ENCODE measurements around the gene GALNT18.

GALNT18 gene

DNA sequence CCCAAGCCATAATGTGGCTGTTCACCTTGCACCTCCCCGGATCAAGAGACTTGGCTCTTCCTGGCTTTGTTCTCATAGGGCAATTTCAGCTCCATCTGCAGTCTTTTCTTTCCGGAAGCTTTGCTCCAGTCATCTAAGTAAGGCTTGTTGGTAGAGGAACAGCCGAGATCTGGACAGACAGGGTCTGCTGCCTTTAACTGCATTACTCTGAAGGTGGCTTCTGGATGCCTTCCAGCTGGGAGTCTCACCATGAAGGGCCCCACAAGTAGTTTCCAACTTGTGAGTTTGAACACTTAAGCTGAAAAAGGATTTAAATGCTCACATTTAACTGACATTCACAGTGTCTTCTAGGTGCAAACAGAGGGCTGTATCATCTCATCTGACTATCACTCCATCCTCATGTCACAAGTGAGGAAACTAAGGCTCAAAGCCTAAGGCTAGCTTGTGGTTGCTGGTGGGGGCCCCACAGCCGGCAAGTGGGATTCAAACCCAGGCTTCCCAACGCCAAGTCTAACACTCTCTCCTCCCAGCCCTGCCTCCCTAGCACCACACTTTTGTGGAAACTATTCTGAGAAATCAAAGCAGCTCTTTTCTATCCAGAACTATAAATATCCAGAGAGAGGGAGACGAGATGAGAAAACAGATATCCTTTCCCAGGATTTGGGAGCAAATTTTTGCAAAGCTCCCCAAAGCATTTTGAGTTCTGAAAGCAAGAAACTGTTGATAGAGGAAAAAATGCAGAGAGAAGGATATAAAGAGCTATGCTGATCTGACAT is 58.4 kb downstream of the GALNT18 start:
- DNase-seq, result no peak

DNA sequence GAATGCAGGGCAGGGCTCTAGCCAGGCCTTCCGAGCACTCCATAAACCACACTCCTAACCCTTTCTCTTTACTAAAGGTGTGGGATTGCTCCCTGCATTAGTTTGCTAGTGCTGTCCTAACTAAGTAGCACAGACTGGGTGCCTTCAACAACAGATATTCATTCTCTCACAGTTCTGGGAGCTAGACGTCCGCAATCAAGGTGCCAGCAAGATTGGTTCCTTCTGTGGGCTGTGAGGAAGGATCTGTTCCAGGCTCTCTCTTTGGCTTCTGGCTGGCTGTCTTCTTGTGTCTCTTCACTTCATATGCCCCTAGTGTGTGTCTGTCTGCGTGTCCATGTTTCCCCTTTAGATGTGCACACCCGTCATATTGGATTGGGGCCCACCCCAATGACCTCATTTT is 59.8 kb downstream of the GALNT18 start:
- DNase-seq, result no peak

DNA sequence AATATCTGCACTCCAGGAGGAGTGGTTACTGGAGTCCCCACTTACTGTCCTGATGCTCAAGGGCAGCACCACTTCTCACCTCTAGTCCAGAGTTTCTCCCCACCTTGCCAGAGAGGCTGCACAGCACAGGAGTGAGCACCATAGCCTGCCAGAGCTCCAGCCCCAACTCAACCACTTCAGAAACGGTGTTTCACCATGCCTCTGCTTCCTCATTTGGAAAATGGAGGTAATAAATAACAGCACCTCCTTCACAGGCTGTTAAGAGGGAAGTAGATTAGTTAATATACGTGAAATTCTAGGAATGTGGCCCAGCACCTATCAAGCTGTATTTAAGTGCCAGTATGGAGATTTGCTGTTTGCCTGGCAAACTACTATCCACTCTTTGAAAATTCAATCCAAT is 63.0 kb downstream of the GALNT18 start:
- DNase-seq, result no peak

DNA sequence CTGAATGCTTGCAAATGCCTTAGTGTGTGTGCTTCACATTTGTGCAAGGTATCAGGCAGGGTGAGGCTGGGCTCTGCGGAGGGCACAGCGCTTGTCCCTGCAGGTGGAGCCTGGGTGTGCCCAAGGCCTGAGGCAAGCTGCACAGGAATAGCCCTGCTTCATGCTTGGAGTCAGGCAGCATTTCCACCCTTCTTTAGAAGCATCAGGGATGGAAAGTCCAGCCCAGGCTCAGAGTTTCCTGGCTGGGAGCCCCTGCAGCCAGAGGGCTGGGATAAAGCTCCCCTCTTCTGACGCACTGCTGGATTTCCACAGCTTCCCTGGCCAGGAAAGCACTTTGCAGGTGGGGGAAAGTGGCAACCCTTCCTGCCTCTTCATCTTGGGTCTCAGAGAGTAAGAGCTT is 63.4 kb downstream of the GALNT18 start:
- no peak for DNase-seq

DNA sequence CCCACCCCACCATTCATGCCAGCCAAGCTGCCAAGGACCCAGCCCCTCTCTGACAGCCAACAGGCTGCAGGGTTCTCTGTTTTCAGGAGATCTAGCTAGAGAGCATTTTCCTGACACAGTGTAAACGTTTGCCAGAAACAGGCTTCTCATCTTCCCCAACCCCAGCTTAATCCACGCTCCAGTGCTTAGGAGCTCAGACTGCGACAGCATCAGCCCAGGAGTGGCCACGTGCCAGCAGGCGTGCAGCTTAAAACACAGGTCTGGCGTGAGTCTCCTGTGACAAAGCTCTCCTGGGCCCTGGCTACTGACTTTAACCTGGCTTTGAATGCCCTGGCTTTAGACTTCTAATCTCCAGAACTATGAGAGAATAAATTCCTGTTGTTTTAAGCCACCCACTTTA is 66.6 kb downstream of the GALNT18 start:
- DNase-seq, result no peak

DNA sequence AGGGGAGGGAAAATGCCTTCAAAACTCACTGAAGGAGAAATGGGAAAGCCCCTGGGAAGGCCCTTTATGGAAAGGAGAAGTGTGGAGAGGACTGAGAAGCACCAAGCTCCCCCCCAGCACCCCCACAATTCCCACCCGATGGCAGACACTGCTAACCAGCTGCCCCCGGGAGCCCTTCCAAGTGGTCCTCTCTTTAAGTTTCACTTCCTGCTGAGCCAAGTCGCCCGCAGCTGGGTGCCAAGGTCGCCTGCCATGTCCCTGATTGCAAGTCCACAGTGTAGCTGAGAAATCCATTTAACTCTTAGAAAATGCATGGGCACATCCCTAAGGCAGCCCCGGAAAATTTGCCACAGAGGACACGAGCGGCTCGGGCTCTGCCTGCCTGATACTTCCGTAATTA is 68.2 kb downstream of the GALNT18 start:
- no peak for DNase-seq

DNA sequence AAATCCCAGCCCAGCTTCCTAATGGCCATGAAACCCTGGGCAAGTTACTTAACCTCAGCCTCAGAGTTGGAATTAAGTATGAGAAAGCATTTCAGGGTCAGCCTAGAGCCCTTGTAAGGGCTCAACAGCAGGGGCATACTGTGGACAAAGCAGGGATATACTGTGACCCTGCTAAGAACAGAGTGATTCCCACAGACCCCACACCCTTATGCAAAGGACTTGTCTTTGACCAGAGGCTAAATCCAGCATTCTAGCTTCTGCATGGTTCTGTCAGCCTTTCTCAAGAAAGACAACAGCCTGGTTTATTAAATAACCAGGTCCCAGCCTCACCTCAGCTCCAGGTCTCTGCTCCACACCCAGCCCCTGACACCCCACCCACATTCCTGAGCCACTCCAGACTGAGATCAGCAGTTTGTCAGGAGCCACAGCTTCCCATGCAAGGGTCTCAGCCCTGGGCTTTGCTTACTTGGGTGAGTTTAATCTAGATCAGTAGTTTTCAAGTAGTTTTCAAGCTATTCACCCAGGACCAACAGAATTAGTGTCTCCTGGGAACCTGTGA is 69.2 kb downstream of the GALNT18 start:
- DNase-seq, result no peak

DNA sequence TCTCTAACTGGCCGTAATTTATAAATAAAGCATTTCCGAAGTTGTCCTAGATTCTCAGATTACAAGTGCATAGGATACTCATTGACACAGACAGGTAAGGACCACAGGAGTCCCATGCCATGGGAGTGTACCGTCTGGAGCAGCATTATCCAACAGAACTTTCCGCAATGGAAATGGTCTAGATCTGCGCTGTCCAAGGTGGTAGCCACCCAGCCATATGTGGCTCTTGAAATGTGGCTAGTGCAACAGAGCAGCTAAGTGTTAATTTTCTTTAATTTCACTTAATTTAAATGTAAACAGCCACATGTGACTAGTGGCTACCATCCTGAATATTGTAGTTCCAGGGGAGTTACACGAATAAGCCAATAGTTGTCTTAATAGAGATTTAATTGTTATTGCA is 71.3 kb downstream of the GALNT18 start:
- no peak for DNase-seq

DNA sequence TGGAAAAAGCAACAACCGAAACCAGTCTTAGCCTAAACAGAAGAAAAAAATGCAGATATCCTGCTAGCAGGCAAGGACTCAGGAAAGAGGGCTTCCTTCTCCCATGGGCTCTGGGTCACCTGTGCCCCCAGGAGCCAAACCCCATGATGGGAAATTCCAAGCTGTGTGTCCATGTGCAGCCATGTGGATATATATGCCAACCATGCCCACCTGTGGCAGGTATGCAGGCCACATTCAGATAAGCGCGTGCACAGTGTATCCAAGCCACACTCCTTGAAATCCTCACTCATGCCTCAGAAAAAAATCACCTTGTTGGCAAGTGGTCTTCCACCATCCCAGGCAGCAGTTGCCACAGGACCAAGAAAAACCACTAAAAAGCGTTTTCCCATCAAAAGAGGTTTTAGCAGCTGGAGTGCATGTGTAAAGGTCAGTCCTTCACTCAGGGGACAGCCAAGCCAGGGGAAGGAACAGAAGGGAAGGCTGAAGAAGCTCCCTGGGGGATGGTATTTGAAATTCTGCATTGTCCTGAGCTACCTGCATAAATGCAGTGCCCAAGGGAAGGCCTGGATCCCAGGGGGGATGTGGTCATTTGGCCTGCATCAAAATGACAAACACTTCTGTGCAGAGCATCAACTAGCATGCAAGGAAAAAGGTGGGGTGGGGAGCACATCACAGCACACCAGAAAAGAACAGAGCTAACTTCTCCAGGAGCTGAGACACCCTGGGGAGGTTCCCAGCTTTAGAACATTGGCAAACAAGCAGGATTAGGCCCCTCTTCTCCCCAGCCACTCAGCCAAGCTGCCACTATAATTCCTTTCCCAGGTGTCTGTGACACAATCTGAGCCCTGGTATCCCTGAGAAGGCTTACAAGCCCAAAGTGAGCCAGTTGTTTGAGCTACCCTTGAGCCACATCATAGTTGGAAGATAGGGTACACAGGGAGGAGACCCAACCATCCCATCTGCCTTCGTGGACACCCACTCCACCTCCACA is 76.2 kb downstream of the GALNT18 start:
- DNase-seq, result no peak

DNA sequence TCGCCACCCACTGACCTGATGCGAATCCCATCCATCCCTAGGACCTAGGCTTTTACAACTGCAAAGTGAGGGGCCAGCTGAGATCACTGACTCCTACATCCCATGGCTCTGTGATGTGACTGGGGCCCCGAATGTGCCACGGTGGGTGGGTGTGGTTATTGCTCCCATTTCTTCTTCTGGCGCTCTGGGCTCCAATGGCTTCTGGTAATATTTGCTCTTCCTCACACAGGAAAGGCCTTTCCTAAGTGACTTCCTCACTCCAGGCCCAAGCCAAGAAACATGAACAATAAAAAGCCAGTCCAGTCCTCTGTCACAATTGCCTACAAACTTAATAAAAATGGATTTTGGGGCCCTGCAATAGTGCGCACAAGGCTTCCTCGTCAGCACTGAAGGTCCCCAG is 78.1 kb downstream of the GALNT18 start:
- DNase-seq, result no peak

DNA sequence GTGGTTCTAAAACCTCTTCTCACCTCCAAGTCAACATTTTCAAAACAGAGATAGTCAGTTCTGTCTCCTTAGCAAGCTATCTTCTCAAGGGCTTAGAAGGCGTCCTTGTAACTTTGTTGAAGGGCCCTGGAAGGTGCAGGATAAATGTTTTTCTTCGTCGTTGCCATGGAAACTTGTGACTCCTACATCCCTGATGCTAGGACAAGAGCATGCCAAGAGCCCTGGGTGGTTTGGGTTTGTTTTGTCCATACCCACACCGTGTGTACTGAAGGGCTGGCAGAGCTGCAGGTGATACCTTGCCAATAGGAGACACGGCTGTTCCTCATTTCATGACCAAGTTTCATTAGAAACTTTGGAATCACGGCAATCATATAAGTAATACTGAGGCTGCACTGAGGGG is 81.6 kb downstream of the GALNT18 start:
- no peak for DNase-seq

DNA sequence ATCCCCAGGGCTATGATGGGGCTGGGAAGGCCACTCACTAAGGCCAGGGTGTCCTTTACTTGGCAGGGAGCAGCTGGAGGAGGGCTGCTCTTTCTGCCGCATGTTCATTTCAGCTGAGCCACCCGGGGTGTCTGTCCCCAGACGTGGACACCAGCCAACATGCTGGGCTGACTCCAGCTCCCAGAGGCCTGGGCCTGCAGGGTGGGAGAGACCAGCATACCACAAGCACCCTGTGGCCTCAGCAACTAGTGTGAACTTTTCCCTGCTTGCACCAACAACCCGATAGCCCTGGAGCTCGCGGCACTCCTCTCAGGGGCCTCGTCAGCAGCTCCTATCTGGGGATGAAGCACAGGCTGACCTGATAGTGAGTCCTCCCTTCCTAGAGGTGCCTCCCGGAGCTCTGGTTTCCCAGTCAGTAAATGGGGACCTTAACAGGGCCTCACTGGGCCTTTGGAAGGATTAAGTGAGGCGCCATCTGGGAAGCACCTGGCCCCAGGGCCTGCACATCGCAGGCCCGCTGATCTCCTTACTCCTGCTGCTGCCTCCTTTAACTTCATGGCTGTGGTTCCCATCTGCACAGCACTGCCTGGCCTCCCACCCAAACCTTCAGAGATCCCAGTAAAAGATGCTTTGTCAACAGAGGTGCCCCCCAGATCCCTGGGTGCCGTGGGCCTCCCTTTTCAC is 83.4 kb downstream of the GALNT18 start:
- no peak for DNase-seq

DNA sequence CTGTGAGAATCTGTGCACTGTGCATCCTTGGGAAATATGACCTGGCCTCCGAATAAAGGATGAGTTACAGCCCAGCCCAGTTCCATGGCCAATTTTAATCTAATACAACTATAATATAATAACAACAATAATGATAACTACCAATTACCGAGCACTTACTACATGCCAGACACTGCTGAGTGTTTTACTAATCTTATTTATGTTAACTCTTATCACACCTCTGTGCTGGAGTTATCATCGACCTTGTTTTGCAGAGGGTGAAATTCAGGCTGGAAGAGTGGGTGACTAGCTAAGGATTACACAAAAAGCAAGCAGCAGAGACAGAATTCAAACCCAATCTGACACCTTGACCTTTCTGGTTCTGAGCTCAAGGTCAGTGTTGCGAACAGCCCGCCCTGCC is 83.9 kb downstream of the GALNT18 start:
- DNase-seq, result no peak

DNA sequence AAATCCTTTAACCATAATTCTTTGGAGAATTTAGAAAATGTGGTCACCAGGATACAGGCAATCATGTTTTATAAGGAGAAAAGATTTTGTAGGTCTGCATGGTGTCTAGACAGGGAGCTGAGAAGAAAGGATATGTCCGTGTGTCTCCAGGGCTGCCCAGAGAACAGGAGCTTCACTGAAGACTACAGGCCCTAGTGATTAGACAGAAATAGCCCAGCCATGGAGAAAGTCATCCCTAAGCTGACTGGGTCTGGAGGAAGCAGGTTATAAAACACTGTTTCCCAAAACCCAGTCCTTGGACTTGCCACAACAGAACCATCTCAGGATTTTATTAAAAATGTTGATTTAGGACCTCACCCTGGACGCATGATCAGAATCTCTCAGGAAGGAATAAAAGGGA is 84.4 kb downstream of the GALNT18 start:
- no peak for DNase-seq

DNA sequence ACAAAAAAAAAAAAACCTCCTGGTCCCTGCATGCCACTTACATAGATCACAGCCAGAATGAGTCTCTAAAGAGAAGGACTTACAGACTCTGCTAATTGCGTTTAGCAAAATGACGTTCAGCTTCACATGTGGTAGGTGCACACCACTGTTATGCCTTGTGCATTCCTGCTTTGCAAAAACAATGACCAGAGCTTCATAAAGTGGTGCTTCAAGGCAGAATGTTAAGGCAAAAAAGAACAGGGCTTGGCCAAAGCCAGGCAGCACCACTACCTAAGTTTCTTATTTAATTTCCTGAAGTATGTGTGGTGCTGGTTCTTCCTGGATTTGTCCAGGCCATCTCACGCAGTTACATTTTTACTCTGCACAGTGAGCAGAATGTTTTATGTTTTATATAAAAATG is 85.2 kb downstream of the GALNT18 start:
- DNase-seq, result no peak

DNA sequence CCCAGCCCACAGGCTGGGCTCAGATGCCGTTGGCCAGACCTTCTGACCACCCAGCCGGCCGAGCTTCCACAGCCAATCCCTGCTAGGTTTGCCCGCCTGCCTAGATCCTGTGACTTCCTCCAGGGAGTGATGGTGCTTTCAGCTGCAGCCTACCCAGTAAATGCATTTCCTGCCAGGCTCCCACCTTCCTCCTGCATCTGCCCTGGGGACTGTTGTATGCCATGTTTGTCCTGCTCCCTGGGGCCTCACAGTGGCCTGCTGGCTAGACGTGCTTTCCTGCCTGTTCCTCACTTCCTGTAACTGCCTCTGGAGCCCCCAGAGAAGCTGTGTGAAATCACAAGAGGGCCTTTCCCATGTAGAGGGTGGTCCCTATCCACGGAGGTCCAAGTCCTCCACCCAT is 86.2 kb downstream of the GALNT18 start:
- DNase-seq, result no peak

DNA sequence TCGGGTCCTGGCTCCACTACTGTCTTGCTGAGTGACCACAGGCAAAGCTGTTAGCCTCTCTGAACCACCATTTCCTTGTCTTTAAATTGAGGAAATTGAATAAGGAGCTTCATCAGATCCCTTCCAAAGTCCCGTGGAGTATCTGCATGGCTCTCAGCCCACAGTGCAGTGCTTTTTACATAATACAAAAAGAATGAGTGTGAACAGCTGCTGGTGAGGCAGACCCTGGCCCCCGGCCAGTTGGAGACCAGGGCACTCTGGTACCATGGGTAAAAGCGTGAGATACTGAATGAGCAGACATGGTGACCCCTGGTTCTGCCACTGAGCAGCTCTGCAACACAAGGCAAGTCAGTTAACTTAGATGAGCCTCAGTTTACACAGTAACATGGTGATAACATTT is 86.8 kb downstream of the GALNT18 start:
- no peak for DNase-seq

DNA sequence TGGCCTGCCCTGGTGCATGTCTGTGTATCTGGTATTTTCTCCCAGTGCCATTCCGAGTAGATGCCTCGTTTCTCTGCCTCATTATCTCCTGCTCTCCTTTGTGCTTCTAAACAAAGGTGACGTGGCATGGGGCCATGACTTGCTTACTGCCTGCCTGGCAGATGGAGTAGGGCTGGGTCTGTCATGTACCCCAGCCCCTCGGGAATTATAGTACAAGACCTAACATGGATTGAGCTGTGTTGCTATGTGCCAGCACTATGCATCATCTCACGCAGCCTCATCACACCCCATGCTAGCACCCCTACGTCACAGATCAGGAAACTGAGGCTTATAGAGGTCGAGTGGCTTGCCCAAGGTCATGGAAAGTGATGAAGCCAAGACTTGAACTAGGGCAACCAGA is 88.1 kb downstream of the GALNT18 start:
- no peak for DNase-seq

DNA sequence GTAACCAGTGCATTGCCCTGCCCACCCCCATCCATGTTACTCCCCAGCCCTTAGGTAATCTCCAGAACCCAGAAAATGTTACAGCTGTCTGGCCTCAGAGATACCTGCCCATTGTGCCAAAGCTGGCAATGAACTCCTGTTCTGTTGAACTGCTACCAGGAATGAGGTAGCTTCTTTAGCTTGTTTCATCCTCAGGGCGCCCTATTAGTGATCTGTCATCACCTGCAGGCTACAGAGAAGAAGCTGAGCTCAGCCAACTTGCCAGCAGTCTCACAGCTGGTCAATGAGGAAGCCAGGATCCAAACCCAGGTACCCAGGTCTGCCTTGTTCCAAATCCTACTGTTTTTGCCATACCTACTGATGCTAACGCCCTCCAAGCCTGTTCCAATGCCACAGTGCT is 88.7 kb downstream of the GALNT18 start:
- DNase-seq, result no peak

DNA sequence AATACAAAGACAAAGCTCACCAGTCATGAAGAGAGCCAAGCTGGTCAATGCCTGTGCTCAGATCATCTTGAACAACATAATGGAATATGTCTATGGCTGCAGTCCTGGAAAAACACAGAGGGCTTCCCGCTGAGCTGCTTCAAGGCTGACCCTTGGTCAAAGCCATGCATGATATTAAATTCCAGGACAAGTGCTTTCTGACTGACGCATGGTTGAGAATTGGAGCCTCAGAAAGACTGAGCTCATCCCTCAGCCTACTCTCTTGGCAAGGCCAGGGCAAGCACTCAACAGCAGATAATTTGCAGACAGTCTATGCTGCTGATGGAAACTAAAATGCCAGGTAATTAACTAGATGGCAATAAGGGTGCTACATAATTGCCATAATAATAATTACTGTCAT is 89.2 kb downstream of the GALNT18 start:
- no peak for DNase-seq

DNA sequence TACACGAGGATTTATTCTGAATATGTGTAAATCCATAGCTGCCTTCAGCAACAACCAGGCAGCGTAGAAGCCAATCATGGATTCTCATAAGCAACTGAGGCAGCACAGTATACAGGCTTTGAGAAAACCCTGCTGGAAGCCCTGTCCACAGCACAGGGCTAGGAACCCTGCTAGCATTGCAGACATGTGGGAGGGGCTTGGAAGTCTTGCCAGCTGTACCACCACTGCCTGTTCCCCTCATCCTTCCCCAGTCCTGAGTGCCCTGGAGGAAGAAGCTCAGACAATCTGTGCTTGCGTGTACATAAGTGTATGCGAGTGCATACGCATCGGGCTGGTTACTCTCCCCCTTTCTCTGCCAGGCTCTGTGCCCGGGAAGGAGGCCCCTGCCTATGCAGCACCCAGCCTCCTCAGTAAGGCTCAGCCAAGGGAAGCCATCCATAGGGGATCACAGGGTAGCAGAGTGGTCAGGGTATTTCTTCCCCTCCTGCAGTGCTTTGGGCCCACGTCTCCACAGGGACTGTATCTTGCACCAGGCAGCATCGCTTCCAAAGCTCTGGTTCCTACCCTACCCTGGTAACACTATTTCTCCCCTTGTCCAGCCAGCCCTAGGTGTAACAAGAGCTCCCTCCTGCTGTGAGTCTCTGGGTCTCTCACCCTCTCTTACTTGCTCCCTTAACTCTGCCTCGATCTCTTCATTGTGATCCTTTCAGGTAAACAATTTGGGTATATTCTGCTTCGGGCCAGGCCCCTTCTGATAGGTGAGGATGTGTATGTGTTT is 90.5 kb downstream of the GALNT18 start:
- DNase-seq, result no peak

DNA sequence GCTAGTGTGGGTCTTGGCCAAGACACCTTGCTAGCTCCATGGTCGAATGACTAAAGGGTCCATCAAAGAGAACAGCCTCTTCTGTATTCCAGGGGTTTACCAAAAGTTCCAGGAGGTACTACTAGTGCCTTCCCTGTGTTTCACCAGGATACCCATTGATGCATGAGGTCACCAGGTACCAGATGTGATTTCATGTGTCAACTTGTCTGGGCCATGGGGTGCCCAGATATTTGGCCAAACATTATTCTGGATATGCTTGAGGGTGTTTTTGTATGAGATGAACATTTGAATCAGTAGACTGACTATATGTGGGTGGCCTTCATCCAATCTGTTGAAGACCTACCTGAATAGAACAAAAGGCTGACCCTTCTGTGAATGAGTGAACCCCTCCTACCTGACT is 92.8 kb downstream of the GALNT18 start:
- no peak for DNase-seq
